ENCODE data around the gene CD48.
"Not testable (repeated sequence)": the region's sequence is repeated elsewhere in the genome, so short reads cannot be mapped to it uniquely, and the experiment has no call there.

Gene CD48

DNA sequence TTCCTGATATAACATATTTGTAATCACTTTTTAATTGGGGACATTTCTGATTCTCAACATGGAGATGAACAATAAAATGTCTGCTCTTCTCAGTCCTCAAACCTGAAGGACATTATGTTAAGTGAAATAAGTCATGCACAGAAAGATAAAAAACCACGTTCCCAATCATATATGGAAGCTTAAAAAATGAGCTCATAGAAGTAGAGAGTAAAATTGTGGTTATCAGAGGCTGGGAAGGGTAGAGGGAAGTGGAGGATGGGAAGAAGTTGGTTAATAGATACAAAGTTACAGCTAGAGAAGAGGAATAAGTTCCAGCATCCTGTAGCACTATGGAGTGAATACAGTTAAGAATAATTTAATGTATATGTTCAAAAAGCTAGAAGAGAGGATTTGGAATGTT lies 1.5 kb upstream of the CD48 start:
- no peak for DNase-seq (ENCODE audit: low read depth in 3 of 3)

DNA sequence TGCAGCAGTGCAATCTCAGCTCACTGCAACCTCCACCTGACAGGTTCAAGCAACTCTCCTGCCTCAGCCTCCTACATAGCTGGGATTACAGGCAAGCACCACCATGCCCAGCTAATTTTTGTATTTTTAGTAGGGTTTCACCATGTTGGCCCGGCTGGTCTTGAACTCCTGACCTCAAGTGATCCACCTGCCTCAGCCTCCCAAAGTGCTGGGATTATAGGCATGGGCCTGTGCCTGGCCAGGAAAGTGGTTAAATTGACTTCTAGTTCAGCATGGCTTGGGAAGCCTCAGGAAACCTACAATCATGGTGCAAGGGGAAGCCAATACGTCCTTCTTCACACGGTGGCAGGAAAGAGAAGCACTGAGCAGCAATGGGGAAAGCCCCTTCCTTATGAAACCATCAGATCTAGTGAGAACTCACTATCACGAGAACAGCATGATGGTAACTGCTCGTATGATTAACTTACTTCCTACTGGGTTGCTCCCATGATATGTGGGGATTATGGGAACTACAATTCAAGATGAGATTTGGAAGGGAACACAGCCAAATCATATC lies 981 bp upstream of the CD48 start:
- not testable (repeated sequence) for DNase-seq (ENCODE audit: low read depth in 3 of 3)

DNA sequence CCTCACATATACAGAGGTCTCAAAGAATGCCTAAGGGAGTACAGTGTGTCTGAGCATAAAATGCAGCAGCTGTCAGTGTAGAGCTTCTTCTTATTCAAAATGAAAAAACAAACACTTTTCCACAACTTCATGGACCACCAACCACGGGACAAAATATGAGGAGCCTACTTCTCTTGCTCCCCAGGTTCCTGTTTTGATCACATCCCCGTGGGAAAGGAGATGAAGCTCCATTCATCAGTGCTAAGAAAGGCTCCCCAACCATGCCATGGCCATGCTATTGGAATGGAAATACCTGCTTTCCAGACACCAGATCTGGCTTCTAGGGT lies 383 bp downstream of the CD48 start:
- DNase-seq (ENCODE audit: low read depth in 3 of 3): no peak

DNA sequence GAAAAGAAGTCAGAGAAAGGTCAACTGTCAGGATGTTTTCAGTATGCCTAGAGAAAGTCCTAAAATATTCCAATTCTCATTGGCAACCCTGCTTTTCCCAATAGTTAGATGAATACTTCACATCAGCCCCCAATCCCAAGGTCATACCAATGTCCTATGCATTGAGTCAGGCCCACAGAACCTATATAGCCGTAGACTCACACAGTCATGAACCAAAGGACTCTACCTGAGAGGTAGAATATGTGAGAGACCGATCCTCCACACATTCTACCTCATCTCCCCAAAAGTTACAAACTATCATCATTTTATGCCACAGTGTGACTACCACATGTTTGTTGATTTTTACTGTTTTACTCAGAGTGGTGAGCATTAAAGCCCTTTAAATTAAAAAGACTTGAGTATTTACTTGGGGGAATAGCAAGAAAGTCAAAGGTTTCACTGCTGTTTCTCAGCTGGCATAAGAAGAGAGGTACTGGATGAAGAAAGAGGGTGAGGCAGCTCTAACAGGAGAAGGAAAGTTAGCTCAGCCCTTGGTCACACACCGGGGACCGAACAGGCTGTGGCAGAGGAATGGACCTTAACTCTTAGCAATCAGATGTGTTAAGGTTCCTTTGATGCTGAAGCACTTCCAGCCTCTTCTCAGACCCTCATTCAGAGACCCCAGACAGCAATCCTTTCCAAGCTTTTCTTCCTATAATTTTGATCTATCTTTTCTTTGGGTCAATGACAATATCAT lies 937 bp downstream of the CD48 start:
- DNase-seq (ENCODE audit: low read depth in 3 of 3): no peak

DNA sequence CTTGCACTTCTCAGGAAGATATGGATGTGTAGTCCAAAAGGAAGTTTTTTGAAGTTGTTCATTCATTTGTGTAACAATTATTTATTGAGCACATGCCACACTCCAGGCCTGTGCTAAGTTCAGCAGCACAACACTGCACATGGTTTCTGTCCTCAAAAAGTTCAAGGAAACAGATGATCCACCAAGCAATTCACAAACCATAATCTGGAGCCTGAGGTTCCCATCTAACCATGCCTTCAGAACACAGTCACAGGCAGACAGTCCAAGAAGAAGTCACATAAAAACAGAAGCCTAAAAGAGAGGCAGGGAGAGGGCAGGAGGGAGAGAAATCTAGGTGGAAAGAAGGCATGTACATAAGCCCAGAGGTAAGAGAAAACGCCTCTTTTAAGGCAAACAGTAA lies 1.9 kb downstream of the CD48 start:
- DNase-seq (ENCODE audit: low read depth in 3 of 3): no peak

DNA sequence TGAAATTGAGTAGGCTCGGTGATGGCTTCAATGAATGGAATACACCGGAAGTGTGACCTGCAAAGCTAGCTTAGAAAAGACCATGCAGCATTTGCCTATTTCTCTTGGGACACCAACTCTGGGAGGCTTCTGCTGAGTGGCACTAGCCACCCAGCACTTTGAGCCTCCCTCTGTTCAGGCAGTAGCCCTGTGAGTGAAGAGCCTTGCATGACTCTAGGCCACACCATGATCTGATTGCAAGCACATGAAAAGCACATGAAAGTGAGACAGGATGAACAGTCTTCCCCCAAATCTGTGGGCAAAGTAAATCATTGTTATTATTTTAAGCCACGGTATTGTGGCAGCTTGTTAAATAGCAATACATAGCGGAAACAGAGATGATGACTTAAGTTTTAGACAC lies 2.8 kb downstream of the CD48 start:
- DNase-seq (ENCODE audit: low read depth in 3 of 3): no peak

DNA sequence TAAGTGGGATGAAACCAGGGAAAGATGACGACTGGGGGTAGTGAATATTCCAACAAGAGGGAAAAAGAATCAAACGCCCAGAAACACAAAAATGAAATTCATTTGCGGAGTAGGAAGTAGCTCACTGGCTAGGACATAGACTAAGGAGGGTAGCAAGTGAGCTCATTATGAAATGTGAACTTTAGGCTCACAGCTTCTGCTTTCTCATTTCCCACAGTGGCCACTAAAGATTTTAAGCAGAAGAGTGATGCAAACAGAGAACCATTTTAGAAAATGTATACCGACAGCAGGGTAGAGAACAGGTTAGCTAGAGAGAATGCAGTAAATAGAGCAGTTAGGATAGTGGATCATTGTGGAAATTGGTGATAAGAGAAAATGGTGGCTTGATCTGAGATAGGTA lies 3.5 kb downstream of the CD48 start:
- DNase-seq (ENCODE audit: low read depth in 3 of 3): no peak

DNA sequence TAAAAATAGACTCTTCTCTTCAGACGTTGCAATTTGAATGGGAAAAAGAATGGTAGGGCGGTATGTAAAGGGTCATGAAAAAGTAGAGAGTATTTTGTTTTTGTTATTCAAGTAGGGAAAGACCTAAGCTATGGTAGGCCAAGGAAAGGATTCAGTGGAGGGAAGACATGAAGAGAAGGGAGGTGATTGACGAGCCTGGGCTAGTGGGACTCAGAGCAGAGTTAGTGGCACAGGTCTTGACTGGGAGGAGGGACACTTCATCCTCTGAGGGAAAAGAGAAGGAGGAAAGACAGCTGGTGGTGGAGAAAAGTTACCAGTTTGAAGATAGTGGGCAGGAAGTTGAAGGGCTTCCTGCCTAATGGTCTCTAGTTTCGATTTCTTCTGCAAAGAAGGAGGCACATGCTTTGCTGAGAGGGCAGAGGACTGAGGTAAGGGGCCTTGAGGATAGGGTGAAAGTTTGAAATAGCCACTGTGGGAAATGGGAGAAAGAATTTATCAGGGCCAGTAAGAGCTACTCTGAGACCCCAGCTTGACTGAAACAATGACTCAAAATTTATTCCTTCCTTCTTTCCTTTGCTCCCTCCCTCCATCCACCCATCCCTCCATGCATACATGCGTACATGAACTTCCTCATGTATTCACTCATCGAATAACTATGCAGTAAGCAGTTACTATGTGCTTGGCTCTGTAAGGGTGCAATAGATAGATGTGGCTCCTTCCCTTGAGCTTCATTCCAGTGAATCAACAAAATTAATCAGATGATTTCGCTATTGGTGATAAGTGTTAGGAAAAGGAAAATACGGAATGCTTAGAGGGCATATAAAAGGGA lies 4.2 kb downstream of the CD48 start:
- DNase-seq (ENCODE audit: low read depth in 3 of 3): no peak

DNA sequence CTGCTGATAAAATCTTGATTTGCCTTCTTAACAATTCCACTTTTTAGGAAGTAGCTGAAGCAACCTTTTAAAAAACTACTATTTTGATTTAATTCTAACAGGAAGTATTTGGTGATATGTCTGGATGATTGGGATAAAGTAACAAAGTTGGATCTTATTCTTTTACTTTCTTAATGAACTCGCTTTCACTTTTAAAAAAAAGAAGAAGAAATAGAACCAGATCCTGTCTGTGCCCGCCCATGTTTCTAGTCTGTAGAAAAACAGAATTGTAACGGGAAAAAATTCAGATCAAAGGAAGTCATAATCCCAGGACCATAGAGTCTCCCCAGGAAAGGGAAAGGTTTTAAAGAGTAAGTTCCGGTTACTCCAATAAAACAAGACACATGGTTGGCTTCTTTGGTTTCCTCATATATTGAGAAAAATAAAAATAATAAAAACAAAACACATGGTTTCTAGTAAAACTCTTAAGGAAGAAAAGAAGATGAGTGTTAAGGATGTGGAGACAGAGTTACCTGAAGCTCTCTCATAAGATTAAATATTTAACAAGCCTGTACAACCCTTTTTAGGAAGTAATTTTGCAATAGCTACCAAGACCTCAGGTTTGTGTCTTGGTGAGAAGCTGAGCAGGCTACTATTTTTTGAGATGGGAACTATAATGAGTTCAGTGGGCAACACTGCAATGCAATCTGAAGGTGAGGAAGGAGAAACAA lies 4.9 kb downstream of the CD48 start:
- DNase-seq (ENCODE audit: low read depth in 3 of 3): no peak

DNA sequence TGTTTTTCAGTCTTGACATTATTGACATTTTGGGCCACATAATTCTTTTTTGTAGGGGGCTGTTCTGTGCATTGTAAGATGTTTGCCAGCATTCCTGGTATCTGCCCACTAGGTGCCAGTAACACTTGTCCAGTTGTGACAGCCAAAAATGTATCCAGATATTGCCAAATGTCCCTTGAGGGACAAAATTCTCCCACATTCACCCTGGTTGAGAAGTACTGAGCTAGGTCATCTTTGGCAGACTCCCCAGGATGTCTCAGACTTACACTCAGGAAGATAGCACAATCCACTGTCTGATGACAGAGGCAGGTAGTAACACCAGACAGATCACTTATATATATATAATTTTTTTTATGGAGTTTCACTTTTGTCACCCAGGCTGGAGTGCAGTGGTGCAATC lies 5.9 kb downstream of the CD48 start:
- no peak for DNase-seq (ENCODE audit: low read depth in 3 of 3)

DNA sequence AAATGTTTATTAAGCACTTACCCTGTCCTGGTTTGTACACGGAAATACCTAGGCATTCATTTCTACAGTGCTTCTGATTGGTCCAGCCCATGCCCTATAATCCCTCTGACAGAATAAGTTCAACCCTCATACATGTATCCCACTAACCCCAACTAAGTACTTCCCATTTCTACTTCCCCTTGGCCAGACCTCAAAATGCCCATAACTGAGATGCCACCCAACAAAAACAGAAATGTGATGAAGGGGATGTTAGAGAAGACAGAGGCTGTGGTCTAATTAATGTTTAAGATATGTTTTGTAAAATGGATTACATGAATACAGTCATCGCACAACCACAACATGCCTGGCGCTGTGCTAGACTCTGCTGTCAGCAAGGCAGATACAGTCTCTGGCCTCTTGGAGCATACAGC lies 6.4 kb downstream of the CD48 start:
- not testable (repeated sequence) for DNase-seq (ENCODE audit: low read depth in 3 of 3)

DNA sequence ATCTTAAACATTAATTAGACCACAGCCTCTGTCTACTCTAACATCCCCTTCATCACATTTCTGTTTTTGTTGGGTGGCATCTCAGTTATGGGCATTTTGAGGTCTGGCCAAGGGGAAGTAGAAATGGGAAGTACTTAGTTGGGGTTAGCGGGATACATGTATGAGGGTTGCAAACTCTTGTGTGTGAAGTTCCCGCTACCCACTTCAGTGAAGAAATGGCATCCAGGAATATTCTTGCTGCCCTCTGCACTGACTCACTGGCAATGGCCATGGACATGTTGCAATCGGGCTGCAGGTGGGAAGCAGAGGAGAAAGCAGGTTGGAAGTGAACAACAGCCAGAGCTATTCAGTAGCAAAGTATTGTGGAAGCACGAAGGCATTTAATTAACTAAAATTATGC lies 7.4 kb downstream of the CD48 start:
- no peak for DNase-seq (ENCODE audit: low read depth in 3 of 3)

DNA sequence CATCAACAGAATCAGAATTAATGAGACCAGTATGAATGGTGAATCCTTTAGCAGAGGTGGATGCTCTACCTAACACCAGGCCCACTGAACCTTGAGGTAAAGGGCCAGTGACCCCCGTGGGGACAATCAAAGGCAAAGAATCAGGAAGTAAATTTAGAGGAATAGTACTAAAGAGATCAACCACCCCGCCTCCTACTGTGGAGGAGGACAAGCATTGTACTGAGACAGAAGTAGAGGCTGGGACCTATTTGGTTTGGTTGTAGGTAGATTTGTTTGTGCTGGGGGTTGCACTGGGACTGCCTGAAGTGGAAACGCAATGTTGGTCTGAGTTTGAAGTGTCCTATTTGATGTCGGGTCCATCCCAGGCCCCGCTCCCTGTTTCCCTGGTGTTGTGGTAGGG lies 9.5 kb downstream of the CD48 start:
- no peak for DNase-seq (ENCODE audit: low read depth in 3 of 3)

DNA sequence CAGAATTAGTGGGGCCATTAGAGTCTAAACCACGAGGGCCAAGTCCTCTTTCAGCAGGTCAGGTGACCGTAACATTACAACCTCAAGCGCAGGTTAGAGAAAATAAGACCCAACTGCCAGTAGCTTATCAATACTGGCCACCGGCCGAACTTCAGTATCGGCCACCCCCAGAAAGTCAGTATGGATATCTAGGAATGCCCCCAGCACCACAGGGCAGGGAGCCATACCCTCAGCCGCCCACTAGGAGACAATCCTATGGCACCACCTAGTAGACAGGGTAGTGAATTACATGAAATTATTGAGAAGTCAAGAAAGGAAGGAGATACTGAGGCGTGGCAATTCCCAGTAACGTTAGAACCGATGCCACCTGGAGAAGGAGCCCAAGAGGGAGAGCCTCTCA lies 19.2 kb downstream of the CD48 start:
- DNase-seq (ENCODE audit: low read depth in 3 of 3): not testable (repeated sequence)

DNA sequence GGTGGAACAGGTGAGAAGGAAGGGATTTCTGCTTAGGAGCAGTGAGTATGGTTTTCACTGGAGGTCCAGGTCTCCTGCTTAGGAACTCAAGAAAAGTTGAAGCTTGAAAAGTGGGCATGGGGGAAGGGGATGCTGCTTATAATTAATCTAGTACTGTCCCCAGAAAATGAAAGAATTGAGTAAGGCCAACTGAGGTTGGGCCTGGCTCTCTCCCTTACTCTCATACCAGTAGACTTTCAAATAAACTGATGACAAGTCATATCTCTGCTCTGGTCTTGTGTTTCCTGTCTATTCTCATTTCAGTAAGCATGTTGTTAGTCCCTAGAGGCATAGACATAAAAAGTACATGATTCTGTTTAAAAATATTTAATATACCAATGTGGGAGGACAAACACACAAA lies 26.4 kb downstream of the CD48 start:
- DNase-seq (ENCODE audit: low read depth in 3 of 3): no peak

DNA sequence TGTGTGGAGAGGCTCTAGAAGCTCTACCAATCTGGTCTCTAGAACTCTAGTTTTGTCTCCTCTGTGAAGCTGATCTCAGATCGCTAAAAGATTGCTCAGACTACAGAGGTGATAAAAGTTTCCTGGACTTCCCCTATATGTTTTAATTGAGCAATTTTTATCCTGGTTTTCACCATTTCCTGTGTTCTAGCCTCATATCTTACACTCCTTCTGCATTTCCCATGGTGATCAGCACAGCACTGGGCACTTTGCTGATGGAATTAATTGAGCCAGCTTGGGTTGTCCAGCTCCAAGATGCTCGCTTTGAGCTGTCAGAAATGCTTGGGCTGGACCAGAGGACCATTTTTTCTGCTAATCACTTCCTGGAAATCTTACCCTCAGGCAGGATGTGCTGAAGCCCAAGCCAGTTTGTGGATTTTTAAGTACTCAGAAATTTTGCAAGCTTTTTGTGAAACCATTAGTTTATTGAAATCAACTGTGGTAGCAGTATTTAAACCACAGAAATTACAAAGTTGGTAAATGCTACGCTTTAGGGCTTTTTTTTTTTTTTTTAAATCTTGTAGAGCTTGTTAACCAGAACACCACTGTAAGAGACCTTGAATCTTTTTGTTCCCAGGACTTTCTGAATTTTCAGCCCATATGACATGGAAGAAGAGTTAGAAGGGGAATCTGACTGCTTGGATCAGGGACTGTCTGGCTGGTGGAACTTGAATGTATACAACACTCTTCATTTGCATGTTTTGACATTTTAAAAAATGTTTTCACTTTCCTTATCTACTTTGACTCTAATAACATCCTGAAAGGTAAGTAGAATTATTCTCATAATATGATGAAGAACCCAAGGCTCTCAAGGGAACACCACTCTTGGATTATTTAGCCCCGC lies 28.4 kb downstream of the CD48 start:
- no peak for DNase-seq (ENCODE audit: low read depth in 3 of 3)

DNA sequence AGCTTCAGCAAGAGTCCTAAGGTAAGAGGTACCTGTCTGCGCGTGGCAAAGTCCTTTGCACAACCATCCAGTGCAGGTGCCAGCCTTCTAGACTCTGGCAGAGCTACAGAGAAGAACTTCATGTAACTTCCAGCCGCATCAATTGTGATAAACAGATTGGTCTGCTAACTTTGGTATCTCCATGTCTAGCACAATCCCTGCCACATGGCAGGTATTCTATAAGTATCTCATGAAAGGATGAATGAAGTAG lies 29.8 kb downstream of the CD48 start:
- no peak for DNase-seq (ENCODE audit: low read depth in 3 of 3)

DNA sequence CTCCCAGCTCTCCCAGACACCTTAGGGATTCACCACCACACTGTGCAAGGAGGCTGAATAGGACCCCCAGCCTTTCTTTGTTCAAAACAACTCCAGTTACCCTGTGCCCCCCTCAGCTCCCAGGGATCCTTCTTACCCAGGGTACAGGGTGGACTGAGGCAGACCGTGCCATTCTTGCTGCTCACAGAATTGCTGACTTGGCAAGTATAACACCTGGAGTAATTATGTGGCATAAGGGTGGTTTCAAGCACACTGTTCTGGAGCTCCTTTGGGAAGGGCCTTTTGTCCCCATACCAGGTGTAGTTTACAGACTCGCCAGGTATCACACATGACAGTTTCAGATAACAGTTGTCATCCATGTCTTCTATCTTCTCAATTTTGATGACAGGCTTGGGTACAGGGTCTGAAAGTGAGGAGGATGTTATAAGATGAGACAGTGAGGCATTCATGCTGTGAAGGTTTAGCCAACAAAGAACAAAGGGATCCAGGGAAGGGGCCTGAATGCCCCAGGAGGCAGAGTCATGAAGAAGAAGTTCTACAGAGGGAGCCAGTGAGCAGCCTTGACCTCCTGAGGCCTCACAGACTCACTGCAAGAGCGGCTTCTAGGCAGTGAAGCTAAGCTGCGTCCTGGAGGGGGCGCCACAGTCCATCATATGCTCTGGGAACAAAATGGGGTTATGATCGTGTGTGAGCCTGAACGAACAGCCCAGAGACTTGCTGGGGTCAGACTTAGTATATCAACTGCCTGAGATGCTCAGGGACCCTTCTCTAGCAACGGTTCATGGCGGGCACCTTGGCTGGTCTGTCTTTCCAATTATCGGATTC lies 30.3 kb downstream of the CD48 start:
- peak; percentile 71 to 81 (median 73) for DNase-seq (ENCODE audit: low read depth in 3 of 3)

DNA sequence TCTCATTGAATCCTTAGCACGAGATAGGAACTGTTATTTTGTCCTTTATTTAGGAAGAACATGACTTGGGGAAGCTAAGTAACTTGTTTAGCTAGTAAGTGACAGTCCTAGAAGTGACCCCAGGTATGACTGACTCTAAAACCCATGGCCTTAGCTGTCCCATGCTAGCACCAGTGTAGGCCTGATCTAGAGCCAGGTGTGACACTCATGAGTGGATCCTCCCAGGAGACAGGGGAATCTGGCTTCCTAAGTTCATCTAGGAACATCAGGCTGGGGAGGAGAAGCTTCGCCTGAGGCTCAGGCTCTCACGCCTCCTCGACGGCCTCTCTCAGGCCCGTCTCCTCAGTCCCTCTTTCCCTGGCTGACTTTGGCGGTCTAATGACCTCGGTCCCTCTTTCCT lies 31.2 kb downstream of the CD48 start:
- no peak for DNase-seq (ENCODE audit: low read depth in 3 of 3)

DNA sequence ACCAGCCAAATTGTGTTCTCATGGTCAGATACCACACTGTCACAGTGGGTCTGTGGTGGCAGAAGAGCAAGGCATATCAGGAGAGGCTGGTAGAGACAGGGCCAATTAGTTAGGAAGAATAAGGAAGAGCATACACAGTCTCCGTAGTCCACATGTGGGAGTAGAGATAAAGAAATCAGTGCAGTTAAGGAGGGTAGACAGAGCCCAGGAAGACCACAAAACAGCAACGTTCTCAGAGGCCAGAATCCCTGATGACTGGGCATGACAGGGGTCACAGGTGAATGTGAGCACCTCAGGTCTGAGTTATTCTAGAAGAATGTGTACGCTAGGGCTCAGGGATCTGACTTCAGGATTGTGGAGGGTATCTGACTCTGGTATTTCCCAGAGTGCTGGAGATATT lies 31.7 kb downstream of the CD48 start:
- no peak for DNase-seq (ENCODE audit: low read depth in 3 of 3)
